Chondrocyte (in vitro differentiated cells): ENCODE data around the gene MYL12A. TPM values are rescaled to one million over a fixed set of nuclear protein-coding genes. Genes with fewer than 3 reads are reported as not detected.
"Not testable (repeated sequence)": the region's sequence is repeated elsewhere in the genome, so short reads cannot be mapped to it uniquely, and the experiment has no call there.

Source experiments
- DNase-seq: peaks from one replicate; pipeline ENCODE4 v3.0.0; 2021; ENCODE audit warnings: mixed read lengths, low spot score
- H3K27ac Mint-ChIP-seq: one replicate; pipeline ENCODE4 v1.8.0; 2021; ENCODE audit warnings: mild to moderate bottlenecking, moderate library complexity, mixed read lengths; ENCODE audit not compliant: unreplicated experiment
- H3K27me3 Mint-ChIP-seq: 2 replicates; pipeline ENCODE4 v1.8.0; 2021; ENCODE audit warnings: low read depth, mixed read lengths
- H3K36me3 Mint-ChIP-seq: 2 replicates; pipeline ENCODE4 v1.8.0; 2021; ENCODE audit warnings: low read depth, mixed read lengths
- H3K4me1 Mint-ChIP-seq: 2 replicates; pipeline ENCODE4 v1.8.0; 2021; ENCODE audit warnings: low read depth, mild to moderate bottlenecking, mixed read lengths
- H3K4me3 Mint-ChIP-seq: one replicate; pipeline ENCODE4 v1.8.0; 2021; ENCODE audit warnings: mild to moderate bottlenecking, moderate library complexity, mixed read lengths; ENCODE audit not compliant: unreplicated experiment
- H3K9me3 Mint-ChIP-seq: 2 replicates; pipeline ENCODE4 v1.8.0; 2021; ENCODE audit warnings: low read depth, mixed read lengths
- long read RNA-seq: library from polyadenylated mRNA; stranded (forward); transcript quantifications from one replicate; pipeline ENCODE4 v2.0.0, GENCODE V29; 2021
- total RNA-seq: library from RNA; stranded (reverse); gene quantifications from 3 replicates; pipeline ENCODE4 v1.2.1, GENCODE V29; 2021
- TF ChIP-seq, protein P1 (sequence below): fragments of 200-600 bp; sonication (generic); IDR thresholded peaks from 2 replicates; pipeline ENCODE4 v1.5.0; 2021; ENCODE audit warnings: antibody characterized with exemption, mild to moderate bottlenecking, moderate library complexity

Gene MYL12A
- total RNA-seq = 426 to 647 TPM (median 621 TPM) in 3 replicates
- long read RNA-seq, transcript MYL12A-201 (4 exons, 1,229 nt) = major isoform, 797 of 1,046 reads
- long read RNA-seq, transcript MYL12A-202 (4 exons, 899 nt) = minor isoform, 45 of 1,046 reads
- long read RNA-seq, partial matches to known transcripts = 11 of 1,046 reads
- long read RNA-seq, other reads (novel, unspliced or antisense) = 182 of 1,046 reads

- Mint-ChIP-seq H3K27me3 (no peaks in the 10 kb centered on the region), H3K4me1 (peaks cover 50% of the 10 kb centered on the region), H3K27ac (peak within 1 kb of the TSS; percentile 97), H3K36me3 (peaks cover 13% of the 10 kb centered on the region), H3K4me3 (peak within 1 kb of the TSS; percentile 89), H3K9me3 (no peaks in the 10 kb centered on the region)
- peak; percentile 99 for DNase-seq
- TF ChIP-seq, protein P1, sequence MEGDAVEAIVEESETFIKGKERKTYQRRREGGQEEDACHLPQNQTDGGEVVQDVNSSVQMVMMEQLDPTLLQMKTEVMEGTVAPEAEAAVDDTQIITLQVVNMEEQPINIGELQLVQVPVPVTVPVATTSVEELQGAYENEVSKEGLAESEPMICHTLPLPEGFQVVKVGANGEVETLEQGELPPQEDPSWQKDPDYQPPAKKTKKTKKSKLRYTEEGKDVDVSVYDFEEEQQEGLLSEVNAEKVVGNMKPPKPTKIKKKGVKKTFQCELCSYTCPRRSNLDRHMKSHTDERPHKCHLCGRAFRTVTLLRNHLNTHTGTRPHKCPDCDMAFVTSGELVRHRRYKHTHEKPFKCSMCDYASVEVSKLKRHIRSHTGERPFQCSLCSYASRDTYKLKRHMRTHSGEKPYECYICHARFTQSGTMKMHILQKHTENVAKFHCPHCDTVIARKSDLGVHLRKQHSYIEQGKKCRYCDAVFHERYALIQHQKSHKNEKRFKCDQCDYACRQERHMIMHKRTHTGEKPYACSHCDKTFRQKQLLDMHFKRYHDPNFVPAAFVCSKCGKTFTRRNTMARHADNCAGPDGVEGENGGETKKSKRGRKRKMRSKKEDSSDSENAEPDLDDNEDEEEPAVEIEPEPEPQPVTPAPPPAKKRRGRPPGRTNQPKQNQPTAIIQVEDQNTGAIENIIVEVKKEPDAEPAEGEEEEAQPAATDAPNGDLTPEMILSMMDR = no peak
These were observed at the start of gene MYL12A for GRCh38 chr18:3247240-3248061. MYL12A (plus strand) TSS chr18:3247801; CDS start chr18:3253248, 5,447 bp downstream.

- not testable (repeated sequence) for H3K27me3 Mint-ChIP-seq, DNase-seq, H3K27ac Mint-ChIP-seq, H3K4me1 Mint-ChIP-seq, H3K4me3 Mint-ChIP-seq, H3K36me3 Mint-ChIP-seq
- peaks cover 14% of the 10 kb centered on the region for H3K9me3 Mint-ChIP-seq
These were observed 49.2 kb upstream of the MYL12A start for GRCh38 chr18:3198260-3198860.

- Mint-ChIP-seq H3K4me3 (no peak overlapping the region), H3K9me3 (peaks cover 28% of the 10 kb centered on the region), H3K36me3 (peaks cover 17% of the 10 kb centered on the region), H3K27ac (no peak overlapping the region), H3K27me3 (no peaks in the 10 kb centered on the region), H3K4me1 (no peaks in the 10 kb centered on the region)
- DNase-seq = no peak
- TF ChIP-seq, protein P1 = no peak
These were observed 47.5 kb upstream of the MYL12A start for GRCh38 chr18:3199942-3200645.

DNA sequence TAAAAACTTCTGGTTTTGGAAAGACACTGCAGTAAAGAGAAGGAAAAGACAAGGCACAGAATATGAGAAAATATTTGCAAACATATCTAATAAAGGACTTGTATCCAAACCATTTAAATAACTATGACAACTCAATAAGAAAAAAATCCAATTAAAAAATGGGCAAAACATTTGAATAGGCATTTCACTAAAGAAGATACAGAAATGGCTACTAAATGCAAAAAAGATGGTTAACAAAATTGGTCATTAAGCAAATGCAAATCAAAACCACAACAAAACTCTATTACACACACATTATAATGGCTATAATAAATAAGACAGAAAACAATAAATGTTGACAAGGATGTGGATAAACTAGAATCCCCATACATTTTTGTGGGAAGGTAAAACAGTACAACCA is 42.4 kb upstream of the MYL12A start:
- Mint-ChIP-seq H3K4me3 (no peak overlapping the region), H3K27me3 (no peaks in the 10 kb centered on the region), H3K36me3 (peaks cover 19% of the 10 kb centered on the region), H3K27ac (no peak overlapping the region), H3K9me3 (peaks cover 34% of the 10 kb centered on the region), H3K4me1 (no peaks in the 10 kb centered on the region)
- TF ChIP-seq, protein P1 = no peak
- DNase-seq = no peak

- Mint-ChIP-seq H3K4me1 (peaks cover 17% of the 10 kb centered on the region), H3K27ac (no peak overlapping the region), H3K9me3 (peaks cover 26% of the 10 kb centered on the region), H3K4me3 (no peak overlapping the region), H3K27me3 (no peaks in the 10 kb centered on the region), H3K36me3 (peaks cover 16% of the 10 kb centered on the region)
- TF ChIP-seq, protein P1 = no peak
- no peak for DNase-seq
These were observed 40.0 kb upstream of the MYL12A start for GRCh38 chr18:3207565-3207964.
